Measurements from ENCODE around the gene PCYOX1L.
"Not testable (repeated sequence)": the region's sequence is repeated elsewhere in the genome, so short reads cannot be mapped to it uniquely, and the experiment has no call there.

Gene PCYOX1L

GRCh38 chr5:149387081-149387631 lies 29.3 kb downstream of the PCYOX1L start:
- no peak for DNase-seq (ENCODE audit: low spot score)
- no peak for TF ChIP-seq CTCF (IDR thresholded peaks at IDR 0.05; ENCODE audit: extremely low read depth, insufficient read depth, missing control alignments)
- in situ Hi-C loops (cut with MboI; ENCODE audit: low pct_unique_long_range_greater_than_20kb, low sequenced_read_pairs, unreplicated experiment), result no loop called here

- DNase-seq (ENCODE audit: low spot score), result no peak
- no peak for TF ChIP-seq CTCF (IDR thresholded peaks at IDR 0.05; ENCODE audit: extremely low read depth, insufficient read depth, missing control alignments)
- in situ Hi-C loops (cut with MboI; ENCODE audit: low pct_unique_long_range_greater_than_20kb, low sequenced_read_pairs, unreplicated experiment), result no loop called here
Measured at GRCh38 chr5:149387982-149388381, 30.1 kb downstream of the PCYOX1L start.

GRCh38 chr5:149388498-149389190 lies 30.8 kb downstream of the PCYOX1L start:
- in situ Hi-C loops (cut with MboI; ENCODE audit: low pct_unique_long_range_greater_than_20kb, low sequenced_read_pairs, unreplicated experiment), result no loop called here
- no peak for DNase-seq (ENCODE audit: low spot score)
- no peak for TF ChIP-seq CTCF (IDR thresholded peaks at IDR 0.05; ENCODE audit: extremely low read depth, insufficient read depth, missing control alignments)

- DNase-seq (ENCODE audit: low spot score), result no peak
- no peak for TF ChIP-seq CTCF (IDR thresholded peaks at IDR 0.05; ENCODE audit: extremely low read depth, insufficient read depth, missing control alignments)
- in situ Hi-C loops (cut with MboI; ENCODE audit: low pct_unique_long_range_greater_than_20kb, low sequenced_read_pairs, unreplicated experiment), result no loop called here
Measured at GRCh38 chr5:149389552-149390495, 32.0 kb downstream of the PCYOX1L start.

- in situ Hi-C loops (cut with MboI; ENCODE audit: low pct_unique_long_range_greater_than_20kb, low sequenced_read_pairs, unreplicated experiment); DNase-seq (ENCODE audit: low spot score): not testable (repeated sequence)
Measured at GRCh38 chr5:149391076-149391475, 33.2 kb downstream of the PCYOX1L start.

GRCh38 chr5:149391524-149391923 lies 33.7 kb downstream of the PCYOX1L start:
- in situ Hi-C loops (cut with MboI; ENCODE audit: low pct_unique_long_range_greater_than_20kb, low sequenced_read_pairs, unreplicated experiment), result no loop called here
- TF ChIP-seq CTCF (IDR thresholded peaks at IDR 0.05; ENCODE audit: extremely low read depth, insufficient read depth, missing control alignments), result no peak
- no peak for DNase-seq (ENCODE audit: low spot score)

- no peak for TF ChIP-seq CTCF (IDR thresholded peaks at IDR 0.05; ENCODE audit: extremely low read depth, insufficient read depth, missing control alignments)
- no peak for DNase-seq (ENCODE audit: low spot score)
- in situ Hi-C loops (cut with MboI; ENCODE audit: low pct_unique_long_range_greater_than_20kb, low sequenced_read_pairs, unreplicated experiment), result no loop called here
Measured at GRCh38 chr5:149392718-149393117, 34.9 kb downstream of the PCYOX1L start.

GRCh38 chr5:149394996-149395395 lies 37.1 kb downstream of the PCYOX1L start:
- in situ Hi-C loops (cut with MboI; ENCODE audit: low pct_unique_long_range_greater_than_20kb, low sequenced_read_pairs, unreplicated experiment); DNase-seq (ENCODE audit: low spot score): not testable (repeated sequence)
